Keratinocyte (primary cell): Measurements from ENCODE around the gene SLC35B2. TPM values are rescaled to one million over a fixed set of nuclear protein-coding genes. Genes with fewer than 3 reads are reported as not detected.
A peak's percentile ranks its signal among the peaks of the same experiment; 100 is the strongest.

ENCODE experiments used
- DNase-seq: peaks from one replicate; pipeline ENCODE4 v3.0.0-alpha.2; 2011; ENCODE audit warnings: low read depth, missing footprints, low spot score
- FAIRE-seq: peaks from 2 replicates; lab custom pipeline; 2011; peaks lifted over from hg19 to GRCh38; lab: Jason Lieb, UNC
- H2AFZ ChIP-seq: 2 replicates; pipeline ENCODE4 v1.6.0; 2012; ENCODE audit warnings: low read length, control low read depth, inconsistent platforms; ENCODE audit not compliant: control insufficient read depth
- H3K27ac ChIP-seq: 2 replicates; pipeline ENCODE4 v1.5.1; 2011; ENCODE audit warnings: low read length; ENCODE audit not compliant: control insufficient read depth, insufficient read depth
- H3K27me3 ChIP-seq: 3 replicates; pipeline ENCODE4 v1.6.0; 2011; ENCODE audit warnings: low read length; ENCODE audit not compliant: control insufficient read depth, insufficient read depth; ENCODE audit errors: extremely low read depth
- H3K36me3 ChIP-seq, 2 experiments: 2 replicates in 1 of 2; 3 replicates in 1 of 2; pipeline ENCODE4 v1.5.1; 2011; ENCODE audit warnings: low read length in 2 of 2, mild to moderate bottlenecking in 1 of 2; ENCODE audit not compliant: control insufficient read depth in 2 of 2, insufficient read depth in 2 of 2; ENCODE audit errors: extremely low read depth in 1 of 2
- H3K4me1 ChIP-seq: 3 replicates; pipeline ENCODE4 v1.5.1; 2011; ENCODE audit warnings: low read length; ENCODE audit not compliant: control insufficient read depth, insufficient read depth; ENCODE audit errors: extremely low read depth
- H3K4me2 ChIP-seq: 3 replicates; pipeline ENCODE4 v1.6.0; 2011; ENCODE audit warnings: low read depth, low read length; ENCODE audit not compliant: control insufficient read depth, insufficient read depth; ENCODE audit errors: extremely low read depth
- H3K4me3 ChIP-seq, 3 experiments: fragments of 200-600 bp in 1 of 3; sonication (generic) in 1 of 3; 2 replicates in 2 of 3; 3 replicates in 1 of 3; pipeline ENCODE4 v1.5.1; 2011 to 2016; ENCODE audit warnings: low read length in 3 of 3, mild to moderate bottlenecking in 3 of 3, control low read depth in 2 of 3, inconsistent platforms in 1 of 3, low read depth in 1 of 3, mixed read lengths in 1 of 3, mixed run types in 1 of 3, moderate library complexity in 1 of 3; ENCODE audit not compliant: control insufficient read depth in 2 of 3, insufficient read depth in 2 of 3; ENCODE audit errors: extremely low read depth in 1 of 3
- H3K79me2 ChIP-seq: 2 replicates; pipeline ENCODE4 v1.6.0; 2012; ENCODE audit warnings: low read length; ENCODE audit not compliant: control insufficient read depth, insufficient read depth
- H3K9ac ChIP-seq: 3 replicates; pipeline ENCODE4 v1.6.0; 2011; ENCODE audit warnings: low read length; ENCODE audit not compliant: control insufficient read depth, insufficient read depth; ENCODE audit errors: extremely low read depth
- H3K9me1 ChIP-seq: 3 replicates; pipeline ENCODE4 v1.6.0; 2011; ENCODE audit warnings: low read length; ENCODE audit not compliant: control insufficient read depth, insufficient read depth; ENCODE audit errors: extremely low read depth
- H3K9me3 ChIP-seq: 2 replicates; pipeline ENCODE4 v1.5.1; 2012; ENCODE audit warnings: low read depth, low read length; ENCODE audit not compliant: control insufficient read depth
- H4K20me1 ChIP-seq: 3 replicates; pipeline ENCODE4 v1.6.0; 2011; ENCODE audit warnings: low read length; ENCODE audit not compliant: control insufficient read depth, insufficient read depth; ENCODE audit errors: extremely low read depth
- CTCF ChIP-seq, 3 experiments: IDR thresholded peaks in 1 of 3; conservative IDR thresholded peaks in 1 of 3; optimal IDR thresholded peaks in 1 of 3; 2 replicates in 2 of 3; 3 replicates in 1 of 3; pipeline versions ENCODE3 to v1.5.1; 2011; ENCODE audit warnings: low read length in 3 of 3, mild to moderate bottlenecking in 3 of 3, moderate library complexity in 2 of 3, control low read depth in 1 of 3, inconsistent platforms in 1 of 3; ENCODE audit not compliant: insufficient read depth in 2 of 3; ENCODE audit errors: extremely low read depth in 1 of 3
- EZH2 ChIP-seq: IDR thresholded peaks from one replicate; pipeline ENCODE4 v1.6.1; 2012; ENCODE audit warnings: inconsistent platforms, mild to moderate bottlenecking, low read length, moderate library complexity
- dilution Hi-C: fragments of 300-500 bp; cut with MboI; formaldehyde crosslinking; loops from one replicate; pipeline ENCODE4 v1.7.0; 2020; ENCODE audit warnings: low sequenced_read_pairs; ENCODE audit not compliant: extremely low pct_ligation_motif_present
- polyA plus RNA-seq, 5 experiments: library from polyadenylated mRNA; depleted of rRNA in 3 of 5; stranded (reverse) in 3 of 5; stranded (forward) in 1 of 5; unstranded in 1 of 5; fragments of >200 nt; gene quantifications; 1 replicate in 1 of 5; 2 replicates in 3 of 5; 3 replicates in 1 of 5; pipeline versions ENCODE4 v1.2.1 to v1.2.3, GENCODE V29; 2011 to 2012; ENCODE audit warnings: missing spikeins in 2 of 5, low read depth in 1 of 5, low replicate concordance in 1 of 5

The SLC35B2 gene
- polyA plus RNA-seq, 1 donor (not counting 4 experiments of a cell fraction or from before 2014, with no cell fraction given): 69.9 TPM

GRCh38 chr6:44257753-44258324 lies 511 bp upstream of the SLC35B2 start:
- TF ChIP-seq CTCF (optimal IDR thresholded peaks at IDR 0.05 in 1 of 3, IDR thresholded peaks at IDR 0.05 in 1 of 3, conservative IDR thresholded peaks at IDR 0.05 in 1 of 3; ENCODE audit: extremely low read depth in 1 of 3, insufficient read depth in 2 of 3, low read length in 3 of 3) (no peak), EZH2 (no peak)
- H3K9ac ChIP-seq: peak overlapping the region; percentile 4
- dilution Hi-C loops: no loop called here
- peak overlapping the region in 2 of 3 experiments; percentile 18 to 94 for H3K4me3 ChIP-seq
- FAIRE-seq (no peak), DNase-seq (no peak)
- H3K79me2 ChIP-seq: peaks cover 33% of the 10 kb centered on the region
- H3K27me3 ChIP-seq: no peaks in the 10 kb centered on the region
- H3K9me1 ChIP-seq: peaks cover 2% of the 10 kb centered on the region
- H4K20me1 ChIP-seq: peaks cover 35% of the 10 kb centered on the region
- H2AFZ ChIP-seq: peak overlapping the region; percentile 14
- H3K9me3 ChIP-seq: no peaks in the 10 kb centered on the region
- peak overlapping the region; percentile 37 for H3K4me2 ChIP-seq
- peaks cover 25% of the 10 kb centered on the region for H3K4me1 ChIP-seq
- H3K36me3 ChIP-seq: peaks cover 32 to 50% of the 10 kb centered on the region in 2 experiments
- peak overlapping the region; percentile 4 for H3K27ac ChIP-seq

- peak overlapping the region; percentile 81 to 94 (median 90) for H3K4me3 ChIP-seq
- peaks cover 32% of the 10 kb centered on the region for H3K79me2 ChIP-seq
- dilution Hi-C loops: no loop called here
- peak overlapping the region; percentile 73 for H3K27ac ChIP-seq
- H3K4me1 ChIP-seq: peaks cover 18% of the 10 kb centered on the region
- H3K9ac ChIP-seq: peak overlapping the region; percentile 92
- H2AFZ ChIP-seq: peak overlapping the region; percentile 3
- H3K36me3 ChIP-seq: peaks cover 40 to 51% of the 10 kb centered on the region in 2 experiments
- TF ChIP-seq CTCF (optimal IDR thresholded peaks at IDR 0.05 in 1 of 3, IDR thresholded peaks at IDR 0.05 in 1 of 3, conservative IDR thresholded peaks at IDR 0.05 in 1 of 3; ENCODE audit: extremely low read depth in 1 of 3, insufficient read depth in 2 of 3, low read length in 3 of 3) (no peak), EZH2 (no peak)
- peaks cover 46% of the 10 kb centered on the region for H4K20me1 ChIP-seq
- peaks cover 2% of the 10 kb centered on the region for H3K9me1 ChIP-seq
- H3K27me3 ChIP-seq: no peaks in the 10 kb centered on the region
- FAIRE-seq (no peak), DNase-seq (no peak)
- H3K9me3 ChIP-seq: no peaks in the 10 kb centered on the region
- peak overlapping the region; percentile 98 for H3K4me2 ChIP-seq
Measured at GRCh38 chr6:44256775-44257024, 628 bp downstream of the SLC35B2 start.
